GM12801 (cell line): ENCODE results near the gene HOOK2.

Experiments used
- CTCF ChIP-seq: IDR thresholded peaks from one replicate; pipeline ENCODE4 v1.5.1; 2011; ENCODE audit warnings: control low read depth; ENCODE audit not compliant: insufficient read length; ENCODE audit errors: extremely low read depth

HOOK2 gene

GRCh38 chr19:12782424-12783290, 7.3 kb upstream of the HOOK2 start:
- TF ChIP-seq CTCF: no peak

DNA sequence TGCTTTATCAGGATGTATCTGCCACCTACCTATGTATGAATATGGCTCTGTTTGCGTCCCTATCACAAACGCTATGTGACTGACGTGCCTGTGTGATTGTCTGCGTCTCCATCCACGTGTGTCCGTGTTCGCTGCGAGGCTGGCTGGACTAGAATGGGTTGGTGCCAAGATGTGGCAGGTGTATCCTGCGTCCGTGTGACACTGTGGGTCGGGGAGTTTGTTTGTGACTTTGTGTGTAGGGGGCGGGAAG, 6.7 kb upstream of the HOOK2 start:
- TF ChIP-seq CTCF: no peak

DNA sequence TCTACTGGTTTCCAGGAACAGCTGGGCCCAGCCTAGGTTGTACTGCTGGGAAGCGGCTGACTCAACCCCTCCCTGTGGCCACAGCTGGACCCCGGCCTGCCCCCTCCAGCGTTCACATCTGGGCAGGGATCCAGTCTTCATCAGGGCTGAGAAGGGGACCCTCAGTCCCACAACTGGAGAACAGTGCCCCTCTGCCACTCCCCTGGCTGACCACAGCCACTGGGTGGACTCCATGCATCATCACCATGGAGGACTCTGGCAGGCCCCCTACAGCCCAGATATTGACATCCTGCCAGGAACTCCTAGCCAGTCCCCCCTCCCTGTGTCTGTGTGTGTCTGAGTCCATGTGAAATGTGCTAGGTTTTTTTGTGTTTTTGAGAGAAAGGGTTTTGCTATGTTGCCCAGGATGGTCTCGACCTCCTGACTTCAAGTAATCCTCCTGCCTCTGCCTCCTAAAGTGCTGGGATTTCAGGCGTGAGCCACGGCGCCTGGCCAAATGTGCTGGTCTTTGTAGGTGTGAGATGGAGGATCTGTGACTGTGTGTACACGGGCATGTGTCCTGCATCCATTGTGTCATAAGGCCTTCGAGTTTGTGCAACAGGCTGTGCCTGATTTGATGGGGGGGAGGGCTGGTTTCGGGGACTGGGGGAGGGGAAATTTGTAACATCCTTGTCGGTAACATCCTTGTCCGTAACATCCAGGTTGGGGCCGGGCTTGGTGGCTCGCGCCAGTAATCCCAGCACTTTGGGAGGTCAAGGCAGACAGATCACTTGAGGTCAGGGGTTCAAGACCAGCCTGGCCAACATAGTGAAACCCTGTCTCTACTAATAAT, 4.0 kb upstream of the HOOK2 start:
- no peak for TF ChIP-seq CTCF

DNA sequence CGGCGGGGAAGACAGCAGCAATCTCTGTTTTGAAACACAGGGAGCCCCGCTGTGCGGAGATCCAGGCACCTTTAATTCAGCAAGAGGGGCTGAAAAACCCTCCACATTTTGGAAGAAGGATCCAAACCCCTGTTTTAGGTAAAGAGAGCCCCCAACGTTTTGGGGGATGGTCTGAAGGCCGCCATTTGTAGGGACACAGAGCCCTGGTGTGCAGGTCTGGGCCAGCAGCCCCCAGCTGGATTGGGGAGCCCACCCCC, 3.5 kb upstream of the HOOK2 start:
- TF ChIP-seq CTCF: no peak

- no peak for TF ChIP-seq CTCF
These were observed 2.9 kb upstream of the HOOK2 start for GRCh38 chr19:12778017-12778904.

- no peak for TF ChIP-seq CTCF
These were observed 2.1 kb upstream of the HOOK2 start for GRCh38 chr19:12777217-12778016.
